HG03039 (cell line): ENCODE data around the gene SLC39A11.
"Not testable (repeated sequence)": the region's sequence is repeated elsewhere in the genome, so short reads cannot be mapped to it uniquely, and the experiment has no call there.

Experiments used
- ATAC-seq: cut with Tn5 transposase; IDR thresholded peaks from one replicate; pipeline ENCODE4 v1.9.1; 2021; ENCODE audit warnings: mild to moderate bottlenecking, moderate library complexity; ENCODE audit not compliant: unreplicated experiment

The SLC39A11 gene

GRCh38 chr17:72954579-72954978 is 137.9 kb downstream of the SLC39A11 start:
- ATAC-seq, result no peak

GRCh38 chr17:72953621-72954020 is 138.9 kb downstream of the SLC39A11 start:
- ATAC-seq, result no peak

- no peak for ATAC-seq
These were observed 139.7 kb downstream of the SLC39A11 start for GRCh38 chr17:72952641-72953315.

- no peak for ATAC-seq
These were observed 140.3 kb downstream of the SLC39A11 start for GRCh38 chr17:72952220-72952619.

GRCh38 chr17:72950242-72950931 is 142.1 kb downstream of the SLC39A11 start:
- no peak for ATAC-seq

GRCh38 chr17:72948115-72948514 is 144.4 kb downstream of the SLC39A11 start:
- no peak for ATAC-seq

- no peak for ATAC-seq
These were observed 145.0 kb downstream of the SLC39A11 start for GRCh38 chr17:72947475-72947874.

- ATAC-seq, result no peak
These were observed 145.8 kb downstream of the SLC39A11 start for GRCh38 chr17:72946696-72947095.

- ATAC-seq, result no peak
These were observed 146.3 kb downstream of the SLC39A11 start for GRCh38 chr17:72946156-72946555.

GRCh38 chr17:72945473-72945872 is 147.0 kb downstream of the SLC39A11 start:
- ATAC-seq, result no peak

- no peak for ATAC-seq
These were observed 148.4 kb downstream of the SLC39A11 start for GRCh38 chr17:72943826-72944689.

GRCh38 chr17:72942579-72942978 is 149.9 kb downstream of the SLC39A11 start:
- no peak for ATAC-seq

- ATAC-seq, result no peak
These were observed 152.0 kb downstream of the SLC39A11 start for GRCh38 chr17:72940496-72940895.

GRCh38 chr17:72938482-72938881 is 154.0 kb downstream of the SLC39A11 start:
- no peak for ATAC-seq

- ATAC-seq, result no peak
These were observed 154.8 kb downstream of the SLC39A11 start for GRCh38 chr17:72937707-72938106.

GRCh38 chr17:72937254-72937653 is 155.2 kb downstream of the SLC39A11 start:
- not testable (repeated sequence) for ATAC-seq

GRCh38 chr17:72935984-72936383 is 156.5 kb downstream of the SLC39A11 start:
- no peak for ATAC-seq

- no peak for ATAC-seq
These were observed 157.6 kb downstream of the SLC39A11 start for GRCh38 chr17:72934927-72935326.

- no peak for ATAC-seq
These were observed 160.9 kb downstream of the SLC39A11 start for GRCh38 chr17:72931635-72932034.

GRCh38 chr17:72931163-72931562 is 161.3 kb downstream of the SLC39A11 start:
- ATAC-seq, result no peak

- no peak for ATAC-seq
These were observed 162.5 kb downstream of the SLC39A11 start for GRCh38 chr17:72930031-72930430.
